Measurements from ENCODE around the gene PHACTR1. TPM values are rescaled to one million over a fixed set of nuclear protein-coding genes. Genes with fewer than 3 reads are reported as not detected.

Gene PHACTR1
- total RNA-seq, 1 donor from 2014 or later: 85.9 TPM

- no peaks in the 10 kb centered on the region for H3K36me3 ChIP-seq
- H3K9me3 ChIP-seq (replicated peaks): peaks cover 2% of the 10 kb centered on the region
- H3K4me3 ChIP-seq: no peak overlapping the region
- H3K27ac ChIP-seq (replicated peaks): no peak overlapping the region
- TF ChIP-seq CTCF (IDR thresholded peaks at IDR 0.05; ENCODE audit: borderline replicate concordance): no peak
- intact Hi-C loops (cut with micrococcal nuclease): no loop called here
- H3K27me3 ChIP-seq (ENCODE audit: low read depth): no peaks in the 10 kb centered on the region
- no peak for DNase-seq
- peaks cover 23% of the 10 kb centered on the region for H3K4me1 ChIP-seq
These were observed 259.8 kb downstream of the PHACTR1 start for GRCh38 chr6:12976366-12976765.

- intact Hi-C loops (cut with micrococcal nuclease): no loop called here
- TF ChIP-seq CTCF (IDR thresholded peaks at IDR 0.05; ENCODE audit: borderline replicate concordance): no peak
- no peak overlapping the region for H3K27ac ChIP-seq (replicated peaks)
These were observed 260.6 kb downstream of the PHACTR1 start for GRCh38 chr6:12977206-12977605.

GRCh38 chr6:12977806-12978205 lies 261.2 kb downstream of the PHACTR1 start:
- H3K27ac ChIP-seq (replicated peaks): no peak overlapping the region
- DNase-seq: no peak
- peaks cover 23% of the 10 kb centered on the region for H3K4me1 ChIP-seq
- TF ChIP-seq CTCF (IDR thresholded peaks at IDR 0.05; ENCODE audit: borderline replicate concordance): no peak
- H3K27me3 ChIP-seq (ENCODE audit: low read depth): no peaks in the 10 kb centered on the region
- H3K4me3 ChIP-seq: no peak overlapping the region
- intact Hi-C loops (cut with micrococcal nuclease): no loop called here
- H3K36me3 ChIP-seq: no peaks in the 10 kb centered on the region
- peaks cover 8% of the 10 kb centered on the region for H3K9me3 ChIP-seq (replicated peaks)

More at GRCh38 chr6:12977206-12977605, 260.6 kb downstream of the PHACTR1 start:
- Histone ChIP-seq H3K4me3 (no peak overlapping the region), H3K27me3 (ENCODE audit: low read depth) (no peaks in the 10 kb centered on the region), H3K9me3 (replicated peaks) (peaks cover 8% of the 10 kb centered on the region), H3K4me1 (peaks cover 23% of the 10 kb centered on the region), H3K36me3 (no peaks in the 10 kb centered on the region)
- DNase-seq: no peak

GRCh38 chr6:12980741-12981140 lies 264.2 kb downstream of the PHACTR1 start:
- Histone ChIP-seq H3K4me3 (no peak overlapping the region), H3K36me3 (no peaks in the 10 kb centered on the region), H3K27me3 (ENCODE audit: low read depth) (no peaks in the 10 kb centered on the region), H3K27ac (replicated peaks) (no peak overlapping the region), H3K9me3 (replicated peaks) (peaks cover 8% of the 10 kb centered on the region), H3K4me1 (peaks cover 18% of the 10 kb centered on the region)
- DNase-seq: no peak
- TF ChIP-seq CTCF (IDR thresholded peaks at IDR 0.05; ENCODE audit: borderline replicate concordance): no peak
- intact Hi-C loops (cut with micrococcal nuclease): no loop called here

GRCh38 chr6:12984776-12985175 lies 268.2 kb downstream of the PHACTR1 start:
- Histone ChIP-seq H3K36me3 (no peaks in the 10 kb centered on the region), H3K4me1 (peaks cover 19% of the 10 kb centered on the region), H3K4me3 (no peak overlapping the region), H3K27ac (replicated peaks) (no peak overlapping the region), H3K27me3 (ENCODE audit: low read depth) (no peaks in the 10 kb centered on the region), H3K9me3 (replicated peaks) (peaks cover 8% of the 10 kb centered on the region)
- intact Hi-C loops (cut with micrococcal nuclease): no loop called here
- no peak for TF ChIP-seq CTCF (IDR thresholded peaks at IDR 0.05; ENCODE audit: borderline replicate concordance)
- no peak for DNase-seq

- H3K27ac ChIP-seq (replicated peaks): no peak overlapping the region
- peaks cover 27% of the 10 kb centered on the region for H3K4me1 ChIP-seq
- no peaks in the 10 kb centered on the region for H3K36me3 ChIP-seq
- no peak for DNase-seq
- no peaks in the 10 kb centered on the region for H3K27me3 ChIP-seq (ENCODE audit: low read depth)
- TF ChIP-seq CTCF (IDR thresholded peaks at IDR 0.05; ENCODE audit: borderline replicate concordance): no peak
- intact Hi-C loops (cut with micrococcal nuclease): no loop called here
- no peak overlapping the region for H3K4me3 ChIP-seq
- peaks cover 10% of the 10 kb centered on the region for H3K9me3 ChIP-seq (replicated peaks)
These were observed 271.2 kb downstream of the PHACTR1 start for GRCh38 chr6:12987783-12988182.

Measured in left ventricle myocardium inferior (tissue), 1 donor.